ENCODE measurements around the gene PELI1. TPM values are rescaled to one million over a fixed set of nuclear protein-coding genes. Genes with fewer than 3 reads are reported as not detected.

The PELI1 gene
- total RNA-seq, 1 donor from 2014 or later = 134 TPM

- no peak for TF ChIP-seq CTCF (IDR thresholded peaks at IDR 0.05; ENCODE audit: unreplicated experiment)
- H3K4me1 Mint-ChIP-seq = peaks cover 53% of the 10 kb centered on the region
Observed at GRCh38 chr2:64112016-64112415, 32.2 kb downstream of the PELI1 start.

GRCh38 chr2:64111426-64111825, 32.8 kb downstream of the PELI1 start:
- Mint-ChIP-seq H3K9me3 (no peaks in the 10 kb centered on the region), H3K27me3 (ENCODE audit: low read depth) (no peaks in the 10 kb centered on the region), H3K27ac (no peak overlapping the region), H3K36me3 (peaks cover 9% of the 10 kb centered on the region), H3K4me1 (peaks cover 52% of the 10 kb centered on the region), H3K4me3 (no peak overlapping the region)
- no peak for DNase-seq (ENCODE audit: low spot score in 2 of 2, unreplicated experiment in 2 of 2)
- TF ChIP-seq CTCF (IDR thresholded peaks at IDR 0.05; ENCODE audit: unreplicated experiment) = no peak

More at GRCh38 chr2:64112016-64112415, 32.2 kb downstream of the PELI1 start:
- H3K27ac Mint-ChIP-seq = peak overlapping the region; percentile 53
- DNase-seq (ENCODE audit: low spot score in 2 of 2, unreplicated experiment in 2 of 2) = no peak
- H3K9me3 Mint-ChIP-seq = no peaks in the 10 kb centered on the region
- H3K4me3 Mint-ChIP-seq = no peak overlapping the region
- no peaks in the 10 kb centered on the region for H3K27me3 Mint-ChIP-seq (ENCODE audit: low read depth)
- peaks cover 9% of the 10 kb centered on the region for H3K36me3 Mint-ChIP-seq

GRCh38 chr2:64108666-64109241, 35.5 kb downstream of the PELI1 start:
- no peak overlapping the region for H3K4me3 Mint-ChIP-seq
- no peak for TF ChIP-seq CTCF (IDR thresholded peaks at IDR 0.05; ENCODE audit: unreplicated experiment)
- no peak for DNase-seq (ENCODE audit: low spot score in 2 of 2, unreplicated experiment in 2 of 2)
- peaks cover 11% of the 10 kb centered on the region for H3K36me3 Mint-ChIP-seq
- no peaks in the 10 kb centered on the region for H3K9me3 Mint-ChIP-seq
- peaks cover 55% of the 10 kb centered on the region for H3K4me1 Mint-ChIP-seq
- peak overlapping the region; percentile 47 for H3K27ac Mint-ChIP-seq
- H3K27me3 Mint-ChIP-seq (ENCODE audit: low read depth) = no peaks in the 10 kb centered on the region

- peak overlapping the region; percentile 86 for H3K27ac Mint-ChIP-seq
- no peaks in the 10 kb centered on the region for H3K9me3 Mint-ChIP-seq
- no peak for TF ChIP-seq CTCF (IDR thresholded peaks at IDR 0.05; ENCODE audit: unreplicated experiment)
- H3K27me3 Mint-ChIP-seq (ENCODE audit: low read depth) = no peaks in the 10 kb centered on the region
- no peak overlapping the region for H3K4me3 Mint-ChIP-seq
- H3K4me1 Mint-ChIP-seq = peaks cover 56% of the 10 kb centered on the region
- DNase-seq (ENCODE audit: low spot score in 2 of 2, unreplicated experiment in 2 of 2) = no peak
- peaks cover 11% of the 10 kb centered on the region for H3K36me3 Mint-ChIP-seq
Observed at GRCh38 chr2:64106481-64106880, 37.7 kb downstream of the PELI1 start.

GRCh38 chr2:64105670-64106461, 38.4 kb downstream of the PELI1 start:
- H3K9me3 Mint-ChIP-seq = no peaks in the 10 kb centered on the region
- peak overlapping the region; percentile 86 for H3K27ac Mint-ChIP-seq
- peaks cover 9% of the 10 kb centered on the region for H3K36me3 Mint-ChIP-seq
- no peak overlapping the region for H3K4me3 Mint-ChIP-seq
- DNase-seq (ENCODE audit: low spot score in 2 of 2, unreplicated experiment in 2 of 2) = no peak
- peaks cover 59% of the 10 kb centered on the region for H3K4me1 Mint-ChIP-seq
- H3K27me3 Mint-ChIP-seq (ENCODE audit: low read depth) = no peaks in the 10 kb centered on the region
- TF ChIP-seq CTCF (IDR thresholded peaks at IDR 0.05; ENCODE audit: unreplicated experiment) = no peak

Data from mesothelial cell of epicardium (in vitro differentiated cells).